CD14-positive monocyte (primary cell): ENCODE data around the gene CACTIN. TPM values are rescaled to one million over a fixed set of nuclear protein-coding genes. Genes with fewer than 3 reads are reported as not detected.
A peak's percentile ranks its signal among the peaks of the same experiment; 100 is the strongest.
"Not testable (repeated sequence)": the region's sequence is repeated elsewhere in the genome, so short reads cannot be mapped to it uniquely, and the experiment has no call there.

ENCODE experiments used
- DNase-seq, 3 donors: peaks; one replicate each; pipeline ENCODE4 v3.0.0-alpha.2; 2011 to 2022
- H2AFZ ChIP-seq: 2 replicates; pipeline ENCODE4 v1.6.0; 2012; ENCODE audit warnings: mild to moderate bottlenecking, low read depth, low read length, inconsistent platforms; ENCODE audit not compliant: insufficient read depth, poor library complexity, severe bottlenecking
- H3K27ac ChIP-seq, 2 donors: 1 replicate in 1 of 2; 2 replicates in 1 of 2; pipeline ENCODE4 v1.5.1; 2012 to 2013; ENCODE audit warnings: low read length in 2 of 2, control low read depth in 1 of 2, inconsistent platforms in 1 of 2, low read depth in 1 of 2, mild to moderate bottlenecking in 1 of 2
- H3K27me3 ChIP-seq, 2 donors: one replicate each; pipeline versions ENCODE4 v1.6.0 to v1.6.1; 2011 to 2013; ENCODE audit warnings: low read length in 2 of 2; ENCODE audit not compliant: control insufficient read depth in 2 of 2, insufficient read depth in 2 of 2
- H3K36me3 ChIP-seq, 2 donors: replicated peaks in 1 of 2; 1 replicate in 1 of 2; 2 replicates in 1 of 2; pipeline versions ENCODE4 v1.5.1 to v1.6.1; 2012 to 2013; ENCODE audit warnings: low read length in 2 of 2, control low read depth in 1 of 2, inconsistent platforms in 1 of 2, mild to moderate bottlenecking in 1 of 2; ENCODE audit not compliant: insufficient read depth in 2 of 2, control insufficient read depth in 1 of 2
- H3K4me1 ChIP-seq, 2 donors: 1 replicate in 1 of 2; 2 replicates in 1 of 2; pipeline versions ENCODE4 v1.5.1 to v1.6.1; 2012 to 2013; ENCODE audit warnings: low read length in 2 of 2, control low read depth in 1 of 2, inconsistent platforms in 1 of 2, mild to moderate bottlenecking in 1 of 2, moderate library complexity in 1 of 2; ENCODE audit not compliant: insufficient read depth in 2 of 2, control insufficient read depth in 1 of 2
- H3K4me2 ChIP-seq: replicated peaks from 2 replicates; pipeline ENCODE3; 2012; ENCODE audit warnings: low read length, moderate library complexity, mild to moderate bottlenecking; ENCODE audit not compliant: poor library complexity, severe bottlenecking; ENCODE audit errors: extremely low read depth
- H3K4me3 ChIP-seq, 3 experiments: fragments of 200-600 bp in 1 of 3; sonication (generic) in 1 of 3; replicated peaks in 1 of 3; 1 replicate in 2 of 3; 2 replicates in 1 of 3; pipeline ENCODE4 v1.5.1; 2011 to 2013; ENCODE audit warnings: low read length in 3 of 3, mild to moderate bottlenecking in 3 of 3, control low read depth in 2 of 3, low read depth in 2 of 3, inconsistent platforms in 1 of 3, moderate library complexity in 1 of 3
- H3K79me2 ChIP-seq: 2 replicates; pipeline ENCODE4 v1.6.0; 2012; ENCODE audit warnings: mild to moderate bottlenecking, control low read depth, inconsistent platforms, low read length, moderate library complexity; ENCODE audit not compliant: insufficient read depth
- H3K9ac ChIP-seq: 2 replicates; pipeline ENCODE4 v1.6.0; 2017; ENCODE audit warnings: low read length, mild to moderate bottlenecking; ENCODE audit not compliant: insufficient read depth, poor library complexity, severe bottlenecking
- H3K9me3 ChIP-seq, 2 donors: replicated peaks in 1 of 2; 1 replicate in 1 of 2; 2 replicates in 1 of 2; pipeline versions ENCODE4 v1.5.1 to v1.6.1; 2012 to 2013; ENCODE audit warnings: low read length in 2 of 2, control low read depth in 1 of 2; ENCODE audit not compliant: control insufficient read depth in 1 of 2, insufficient read depth in 1 of 2
- H4K20me1 ChIP-seq: 2 replicates; pipeline ENCODE4 v1.6.0; 2012; ENCODE audit warnings: mild to moderate bottlenecking, low read length, control low read depth, moderate library complexity; ENCODE audit not compliant: insufficient read depth
- H3K27ac Mint-ChIP-seq, 7 donors: one replicate each; pipeline ENCODE4 v1.8.0; 2020; ENCODE audit warnings: mild to moderate bottlenecking in 7 of 7, mixed read lengths in 7 of 7, moderate library complexity in 6 of 7, inconsistent platforms in 2 of 7
- H3K27me3 Mint-ChIP-seq, 3 donors: one replicate each; pipeline ENCODE4 v1.8.0; 2021 to 2022; ENCODE audit warnings: low read depth in 3 of 3, mild to moderate bottlenecking in 3 of 3, mixed read lengths in 3 of 3, moderate library complexity in 3 of 3, inconsistent platforms in 1 of 3
- H3K36me3 Mint-ChIP-seq, 2 donors: one replicate each; pipeline ENCODE4 v1.8.0; 2020; ENCODE audit warnings: mixed read lengths in 2 of 2, inconsistent platforms in 1 of 2, mild to moderate bottlenecking in 1 of 2
- H3K4me1 Mint-ChIP-seq: one replicate; pipeline ENCODE4 v1.8.0; 2020; ENCODE audit warnings: mild to moderate bottlenecking, mixed read lengths
- H3K4me3 Mint-ChIP-seq, 2 donors: one replicate each; pipeline ENCODE4 v1.8.0; 2020; ENCODE audit warnings: mild to moderate bottlenecking in 2 of 2, mixed read lengths in 2 of 2, moderate library complexity in 1 of 2
- H3K9me3 Mint-ChIP-seq, 7 donors: one replicate each; pipeline ENCODE4 v1.8.0; 2020 to 2022; ENCODE audit warnings: mixed read lengths in 7 of 7, mild to moderate bottlenecking in 6 of 7, moderate library complexity in 6 of 7, inconsistent platforms in 2 of 7
- WGBS: methylation state at CpG from one replicate; pipeline ENCODE4 v1.1.5; 2013; ENCODE audit warnings: missing lambda C conversion rate; ENCODE audit not compliant: insufficient coverage; 5-methylcytosine and 5-hydroxymethylcytosine counted together
- intact Hi-C, 2 donors: fragments of 100-400 bp; cut with micrococcal nuclease; formaldehyde crosslinking; loops; one replicate each; pipeline versions ENCODE4 v1.15.0 to v1.15.1; 2023
- polyA plus RNA-seq, 3 donors: library from polyadenylated mRNA; depleted of rRNA in 1 of 3; unstranded in 2 of 3; stranded (reverse) in 1 of 3; fragments of 300-500 nt in 2 of 3; fragments of >200 nt in 1 of 3; fragmentation: Illumina TruSeq in 2 of 3; gene quantifications; 1 replicate in 2 of 3; 2 replicates in 1 of 3; pipeline ENCODE4 v1.2.3, GENCODE V29; 2012 to 2021
- TF ChIP-seq, protein P1 (sequence below): fragments of 200-600 bp; IDR thresholded peaks from one replicate; pipeline ENCODE4 v1.8.0; 2022; ENCODE audit warnings: antibody characterized with exemption, mild to moderate bottlenecking

The CACTIN gene
- polyA plus RNA-seq, 3 donors, result 2.5 to 19.4 (median 3.0) TPM

DNA sequence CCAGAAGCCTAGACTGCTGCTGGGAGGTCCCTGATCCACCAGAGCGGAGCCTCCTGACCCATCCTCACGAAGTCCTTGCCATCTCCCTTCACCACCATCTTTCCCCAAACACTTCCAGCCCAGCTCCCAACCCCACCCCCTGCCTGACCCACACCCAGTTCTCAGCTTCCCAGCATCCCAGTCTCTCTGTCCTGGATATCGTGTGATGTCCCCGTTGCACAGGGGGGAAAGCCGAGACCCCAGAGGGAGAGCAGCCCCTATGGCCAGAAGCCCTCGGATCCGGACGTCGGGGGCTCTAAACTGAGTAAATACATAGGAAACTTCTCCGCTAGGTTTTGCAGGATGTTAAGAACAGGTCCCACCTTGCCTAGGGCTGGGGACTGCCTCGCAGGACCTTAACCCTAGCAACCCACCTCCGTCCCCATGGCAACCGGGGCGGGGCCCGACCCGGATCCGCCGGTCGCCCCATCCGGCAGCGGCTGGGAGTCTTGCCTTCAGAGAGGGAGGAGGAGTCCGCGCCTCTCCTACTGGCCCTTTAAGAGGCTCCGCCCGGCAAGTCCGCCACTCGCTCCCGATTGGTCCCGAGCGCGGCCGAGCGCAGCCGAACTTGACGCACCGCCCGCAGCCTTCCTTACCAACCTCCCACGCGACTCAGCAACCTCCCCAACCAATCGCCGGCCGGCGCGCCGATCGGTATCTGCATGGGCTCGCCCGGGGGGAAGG lies 54.3 kb downstream of the CACTIN start:
- WGBS, result 3% methylated on average over 40 of the region's 48 CpGs
- Mint-ChIP-seq H3K4me3 (peak overlapping the region; percentile 76 to 80), H3K27ac (peak overlapping the region; percentile 38 to 87 (median 79)), H3K27me3 (peaks cover 0 to 2% (median 2%) of the 10 kb centered on the region in 3 donors), H3K4me1 (peaks cover 35% of the 10 kb centered on the region), H3K36me3 (peaks cover 8 to 23% of the 10 kb centered on the region in 2 donors), H3K9me3 (peaks cover 0 to 8% (median 3%) of the 10 kb centered on the region in 7 donors)
- Histone ChIP-seq H3K4me3 (peak overlapping the region; percentile 35 to 84 (median 64)), H3K27me3 (no peaks in the 10 kb centered on the region), H3K9ac (peak overlapping the region; percentile 65), H4K20me1 (no peaks in the 10 kb centered on the region), H2AFZ (peak overlapping the region; percentile 94), H3K9me3 (no peaks in the 10 kb centered on the region), H3K4me1 (peaks cover 30 to 44% of the 10 kb centered on the region in 2 donors), H3K4me2 (peak overlapping the region; percentile 99), H3K36me3 (peaks cover 0 to 4% of the 10 kb centered on the region in 2 donors), H3K27ac (peak overlapping the region in 1 of 2 donors; percentile 82), H3K79me2 (peaks cover 9% of the 10 kb centered on the region)
- intact Hi-C loops, result loop anchor here (2.0 to 5.0 kb wide), 3 partner anchors 15 to 65 kb away; partner anchors contain the start of genes MFSD12 (in 2 of the 2), CACTIN (in 1 of the 2) and FZR1 (in 1 of the 2)
- peak; percentile 99 for DNase-seq
- TF ChIP-seq, protein P1, sequence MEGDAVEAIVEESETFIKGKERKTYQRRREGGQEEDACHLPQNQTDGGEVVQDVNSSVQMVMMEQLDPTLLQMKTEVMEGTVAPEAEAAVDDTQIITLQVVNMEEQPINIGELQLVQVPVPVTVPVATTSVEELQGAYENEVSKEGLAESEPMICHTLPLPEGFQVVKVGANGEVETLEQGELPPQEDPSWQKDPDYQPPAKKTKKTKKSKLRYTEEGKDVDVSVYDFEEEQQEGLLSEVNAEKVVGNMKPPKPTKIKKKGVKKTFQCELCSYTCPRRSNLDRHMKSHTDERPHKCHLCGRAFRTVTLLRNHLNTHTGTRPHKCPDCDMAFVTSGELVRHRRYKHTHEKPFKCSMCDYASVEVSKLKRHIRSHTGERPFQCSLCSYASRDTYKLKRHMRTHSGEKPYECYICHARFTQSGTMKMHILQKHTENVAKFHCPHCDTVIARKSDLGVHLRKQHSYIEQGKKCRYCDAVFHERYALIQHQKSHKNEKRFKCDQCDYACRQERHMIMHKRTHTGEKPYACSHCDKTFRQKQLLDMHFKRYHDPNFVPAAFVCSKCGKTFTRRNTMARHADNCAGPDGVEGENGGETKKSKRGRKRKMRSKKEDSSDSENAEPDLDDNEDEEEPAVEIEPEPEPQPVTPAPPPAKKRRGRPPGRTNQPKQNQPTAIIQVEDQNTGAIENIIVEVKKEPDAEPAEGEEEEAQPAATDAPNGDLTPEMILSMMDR, result no peak

DNA sequence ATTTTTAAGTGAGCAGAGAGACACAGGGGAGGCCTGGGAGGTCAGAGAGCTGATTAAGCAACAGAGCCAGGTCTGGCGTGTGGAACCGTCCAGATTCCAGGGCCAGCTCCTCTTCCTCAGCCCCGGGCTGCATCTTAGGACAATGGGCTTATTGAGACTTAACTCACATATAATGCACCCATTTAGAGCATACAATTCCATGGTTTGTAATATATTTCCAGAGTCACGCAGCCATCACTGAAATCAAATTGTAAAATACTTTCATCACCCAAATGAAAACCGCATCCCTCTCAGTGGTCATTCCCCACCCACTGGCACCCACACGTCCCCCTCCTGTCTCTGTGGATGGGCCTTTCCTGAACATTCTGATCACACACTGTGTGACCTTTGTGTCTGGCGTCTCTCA lies 56.0 kb downstream of the CACTIN start:
- Histone ChIP-seq H3K4me1 (peaks cover 22 to 32% of the 10 kb centered on the region in 2 donors), H3K4me2 (no peak overlapping the region), H3K27ac (no peak overlapping the region), H3K9ac (no peak overlapping the region), H3K4me3 (no peak overlapping the region), H3K79me2 (peaks cover 9% of the 10 kb centered on the region), H3K27me3 (no peaks in the 10 kb centered on the region), H3K9me3 (no peaks in the 10 kb centered on the region), H3K36me3 (peaks cover 0 to 4% of the 10 kb centered on the region in 2 donors), H2AFZ (no peak overlapping the region), H4K20me1 (no peaks in the 10 kb centered on the region)
- intact Hi-C loops, result loop anchor here in 1 of 2 donors (5.0 kb wide), 1 partner anchor 63 kb away; the partner anchor contains the start of gene FZR1
- TF ChIP-seq, protein P1, result no peak
- peak overlapping the region in 1 of 7 donors; percentile 50 for H3K27ac Mint-ChIP-seq
- H3K4me3 Mint-ChIP-seq, result no peak overlapping the region
- peaks cover under 1 to 2% (median 2%) of the 10 kb centered on the region in 3 donors for H3K27me3 Mint-ChIP-seq
- WGBS, result 74% methylated on average over 4 of the region's 7 CpGs
- H3K4me1 Mint-ChIP-seq, result peaks cover 24% of the 10 kb centered on the region
- peaks cover 8 to 15% of the 10 kb centered on the region in 2 donors for H3K36me3 Mint-ChIP-seq
- H3K9me3 Mint-ChIP-seq, result peaks cover 0 to 8% (median 0%) of the 10 kb centered on the region in 7 donors
- DNase-seq, result no peak

DNA sequence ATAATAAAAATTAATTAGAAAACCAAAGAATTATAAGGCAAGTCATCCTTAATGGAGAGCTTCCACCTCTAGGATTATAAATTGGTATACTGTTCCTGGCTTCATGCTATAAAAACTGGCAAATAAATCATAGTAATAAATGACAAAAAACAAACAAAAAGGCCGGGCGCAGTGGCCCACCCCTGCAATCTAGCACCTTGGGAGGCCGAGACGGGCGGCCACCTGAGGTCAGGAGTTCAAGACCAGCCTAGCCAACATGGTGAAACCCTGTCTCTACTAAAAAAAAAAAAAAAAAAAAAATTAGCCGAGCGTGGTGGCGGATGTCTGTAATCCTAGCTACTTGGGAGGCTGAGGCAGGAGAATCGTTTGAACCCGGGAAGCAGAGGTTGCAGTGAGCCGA lies 56.5 kb downstream of the CACTIN start:
- not testable (repeated sequence) for H3K27ac Mint-ChIP-seq, H3K27me3 ChIP-seq, DNase-seq, H3K27me3 Mint-ChIP-seq, H3K36me3 Mint-ChIP-seq, H3K27ac ChIP-seq, H3K9me3 Mint-ChIP-seq, H4K20me1 ChIP-seq, H3K4me3 ChIP-seq, H3K9me3 ChIP-seq, H3K4me2 ChIP-seq, H3K79me2 ChIP-seq, H3K36me3 ChIP-seq, H3K9ac ChIP-seq, H2AFZ ChIP-seq, H3K4me3 Mint-ChIP-seq
- H3K4me1 Mint-ChIP-seq, result peaks cover 19% of the 10 kb centered on the region
- peaks cover 22 to 28% of the 10 kb centered on the region in 2 donors for H3K4me1 ChIP-seq
- no CpG with 5 or more reads among the region's 11 CpGs for WGBS
- intact Hi-C loops, result loop anchor here in 1 of 2 donors (5.0 kb wide), 1 partner anchor 63 kb away; the partner anchor contains the start of gene FZR1
